Testis (tissue), 2 donors: Measurements from ENCODE around the gene RACK1.

Experiments used
- CTCF ChIP-seq, 3 experiments: fragments of 450-650 bp in 2 of 3; fragments of 200-600 bp in 1 of 3; sonication (generic) in 1 of 3; IDR thresholded peaks; one replicate each; pipeline ENCODE4 v1.5.1; 2016 to 2019; ENCODE audit warnings: antibody characterized with exemption in 3 of 3, mild to moderate bottlenecking in 2 of 3, moderate library complexity in 1 of 3
- POLR2A ChIP-seq: fragments of 450-650 bp; IDR thresholded peaks from one replicate; pipeline ENCODE4 v1.6.1; 2017; ENCODE audit warnings: antibody characterized with exemption, mild to moderate bottlenecking, moderate library complexity

- TF ChIP-seq CTCF (IDR thresholded peaks at IDR 0.05) (no peak), POLR2A (no peak)
Measured at GRCh38 chr5:181248277-181248676, 4.6 kb upstream of the RACK1 start.
